Left lung (tissue), 10 donors: Measurements from ENCODE around the gene ATOH8. TPM values are rescaled to one million over a fixed set of nuclear protein-coding genes. Genes with fewer than 3 reads are reported as not detected.

ENCODE experiments used
- ATAC-seq: fragments of 200-7000 bp; cut with Tn5 transposase; one replicate; pipeline ENCODE4 v1.9.1; 2020; ENCODE audit warnings: moderate library complexity
- DNase-seq, 4 donors: peaks; one replicate each; pipeline ENCODE4 v3.0.0-alpha.2; 2013 to 2020
- H3K27ac ChIP-seq, 2 donors: fragments of 200-600 bp; sonication (generic) in 1 of 2; one replicate each; pipeline versions ENCODE4 v1.5.0 to v1.8.0; 2020 to 2021
- H3K27me3 ChIP-seq, 2 donors: fragments of 200-600 bp; sonication (generic) in 1 of 2; one replicate each; pipeline versions ENCODE4 v1.5.0 to v1.8.0; 2020 to 2021
- H3K36me3 ChIP-seq, 2 donors: fragments of 200-600 bp; sonication (generic) in 1 of 2; one replicate each; pipeline versions ENCODE4 v1.5.0 to v1.8.0; 2020 to 2021
- H3K4me1 ChIP-seq, 2 donors: fragments of 200-600 bp; one replicate each; pipeline ENCODE4 v1.8.0; 2021
- H3K4me3 ChIP-seq, 2 donors: fragments of 200-600 bp; sonication (generic) in 1 of 2; one replicate each; pipeline versions ENCODE4 v1.5.0 to v1.8.0; 2020 to 2021; ENCODE audit warnings: mild to moderate bottlenecking in 1 of 2
- H3K9me3 ChIP-seq, 2 donors: fragments of 200-600 bp; sonication (generic) in 1 of 2; one replicate each; pipeline versions ENCODE4 v1.5.0 to v1.8.0; 2020 to 2021
- CTCF ChIP-seq, 2 donors: fragments of 200-600 bp; sonication (generic) in 1 of 2; IDR thresholded peaks; one replicate each; pipeline versions ENCODE4 v1.5.0 to v1.8.0; 2021; ENCODE audit warnings: antibody characterized with exemption in 2 of 2
- intact Hi-C, 2 donors: fragments of 100-400 bp; cut with DNase I; formaldehyde crosslinking; loops; one replicate each; pipeline versions ENCODE4 v1.11.2 to v1.14.2; 2022
- polyA plus RNA-seq, 6 donors: library from polyadenylated mRNA; unstranded; fragments of 120-200 nt; gene quantifications; one replicate each; pipeline ENCODE4 v1.2.1, GENCODE V29; 2013; ENCODE audit not compliant: insufficient read length in 6 of 6
- total RNA-seq, 2 donors: library from RNA; stranded (reverse); fragmentation: NEBNext Ultra II Directional; extraction: Animal tissue kit (Norgen Biotek cat#: 25700); gene quantifications; one replicate each; pipeline ENCODE4 v1.2.1, GENCODE V29; 2021
- donor health status: DM: no; HTN: yes; CAD: no.
- donor health status: DM: no; HTN: no; CAD: no.

Gene ATOH8
- total and polyA plus RNA-seq, 8 donors = 24.7 to 36.5 (median 34.3) TPM

GRCh38 chr2:85721641-85722040 is 32.1 kb upstream of the ATOH8 start:
- Histone ChIP-seq H3K36me3 (no peaks in the 10 kb centered on the region), H3K4me1 (peaks cover 0 to 45% of the 10 kb centered on the region in 2 donors), H3K4me3 (no peak overlapping the region), H3K27ac (no peak overlapping the region), H3K27me3 (no peaks in the 10 kb centered on the region), H3K9me3 (no peaks in the 10 kb centered on the region)
- DNase-seq (no peak), ATAC-seq (no peak)
- no peak for TF ChIP-seq CTCF (IDR thresholded peaks at IDR 0.05)
- intact Hi-C loops = no loop called here

GRCh38 chr2:85722519-85722918 is 31.3 kb upstream of the ATOH8 start:
- Histone ChIP-seq H3K4me3 (no peak overlapping the region), H3K36me3 (no peaks in the 10 kb centered on the region), H3K27me3 (no peaks in the 10 kb centered on the region), H3K9me3 (no peaks in the 10 kb centered on the region), H3K4me1 (peaks cover 0 to 42% of the 10 kb centered on the region in 2 donors), H3K27ac (no peak overlapping the region)
- ATAC-seq (no peak), DNase-seq (no peak)
- TF ChIP-seq CTCF (IDR thresholded peaks at IDR 0.05) = no peak
- intact Hi-C loops = no loop called here

- Histone ChIP-seq H3K4me3 (no peak overlapping the region), H3K36me3 (no peaks in the 10 kb centered on the region), H3K4me1 (peaks cover 12 to 47% of the 10 kb centered on the region in 2 donors), H3K9me3 (no peaks in the 10 kb centered on the region), H3K27me3 (no peaks in the 10 kb centered on the region), H3K27ac (no peak overlapping the region)
- DNase-seq (no peak), ATAC-seq (no peak)
- intact Hi-C loops = no loop called here
- TF ChIP-seq CTCF (IDR thresholded peaks at IDR 0.05) = no peak
These were observed 30.0 kb upstream of the ATOH8 start for GRCh38 chr2:85723707-85724360.

- ATAC-seq = no peak
- H3K27ac ChIP-seq = no peak overlapping the region
- H3K36me3 ChIP-seq = no peaks in the 10 kb centered on the region
- intact Hi-C loops = loop anchor here in 1 of 2 donors (5.0 kb wide), 1 partner anchor 73 kb away; no protein-coding TSS in a partner anchor
- DNase-seq = no peak
- no peaks in the 10 kb centered on the region for H3K9me3 ChIP-seq
- H3K4me3 ChIP-seq = no peak overlapping the region
- peaks cover 17 to 49% of the 10 kb centered on the region in 2 donors for H3K4me1 ChIP-seq
- no peak for TF ChIP-seq CTCF (IDR thresholded peaks at IDR 0.05)
- no peaks in the 10 kb centered on the region for H3K27me3 ChIP-seq
These were observed 29.0 kb upstream of the ATOH8 start for GRCh38 chr2:85724731-85725181.

- H3K9me3 ChIP-seq = no peaks in the 10 kb centered on the region
- no peak overlapping the region for H3K27ac ChIP-seq
- no peak overlapping the region for H3K4me3 ChIP-seq
- H3K4me1 ChIP-seq = peaks cover 17 to 46% of the 10 kb centered on the region in 2 donors
- H3K36me3 ChIP-seq = no peaks in the 10 kb centered on the region
- ATAC-seq (no peak), DNase-seq (no peak)
- TF ChIP-seq CTCF (IDR thresholded peaks at IDR 0.05) = no peak
- H3K27me3 ChIP-seq = no peaks in the 10 kb centered on the region
- intact Hi-C loops = loop anchor here in 1 of 2 donors (5.0 kb wide), 1 partner anchor 72 kb away; no protein-coding TSS in a partner anchor
These were observed 28.3 kb upstream of the ATOH8 start for GRCh38 chr2:85725451-85725850.
